ENCODE results near the gene TMEM170B.

The TMEM170B gene

GRCh38 chr6:11514672-11515071 lies 22.9 kb upstream of the TMEM170B start:
- Histone ChIP-seq H2AFZ (ENCODE audit: low read length) (no peak overlapping the region), H3K79me2 (ENCODE audit: insufficient read depth, low read length) (no peaks in the 10 kb centered on the region), H3K4me1 (ENCODE audit: insufficient read depth, low read length, poor library complexity, severe bottlenecking) (no peaks in the 10 kb centered on the region), H3F3A (ENCODE audit: low read depth) (no peaks in the 10 kb centered on the region), H3K4me2 (ENCODE audit: low read depth, low read length, poor library complexity, severe bottlenecking) (no peak overlapping the region), H3K9me2 (replicated peaks; ENCODE audit: low read depth, low read length) (no peaks in the 10 kb centered on the region), H3K27me3 (ENCODE audit: insufficient read depth, low read length, poor library complexity, severe bottlenecking) (no peaks in the 10 kb centered on the region), H3K36me3 (ENCODE audit: insufficient read depth, low read length) (no peaks in the 10 kb centered on the region), H4K20me1 (ENCODE audit: insufficient read depth, low read length, poor library complexity, severe bottlenecking) (no peaks in the 10 kb centered on the region), H3K4me3 (ENCODE audit: low read length, poor library complexity, severe bottlenecking) (no peak overlapping the region), H3K9me3 (ENCODE audit: insufficient read depth, low read depth, low read length) (no peaks in the 10 kb centered on the region), H3K9ac (ENCODE audit: low read depth, low read length, poor library complexity, severe bottlenecking) (no peak overlapping the region)
- TF ChIP-seq CTCF (conservative IDR thresholded peaks at IDR 0.05; ENCODE audit: low read length): no peak
- TF ChIP-seq EZH2phosphoT487 (IDR thresholded peaks at IDR 0.05; ENCODE audit: borderline replicate concordance): no peak

GRCh38 chr6:11515763-11516162 lies 21.8 kb upstream of the TMEM170B start:
- no peaks in the 10 kb centered on the region for H3K9me2 ChIP-seq (replicated peaks; ENCODE audit: low read depth, low read length)
- no peaks in the 10 kb centered on the region for H4K20me1 ChIP-seq (ENCODE audit: insufficient read depth, low read length, poor library complexity, severe bottlenecking)
- TF ChIP-seq EZH2phosphoT487 (IDR thresholded peaks at IDR 0.05; ENCODE audit: borderline replicate concordance) (no peak), CTCF (conservative IDR thresholded peaks at IDR 0.05; ENCODE audit: low read length) (no peak)
- H3K4me2 ChIP-seq (ENCODE audit: low read depth, low read length, poor library complexity, severe bottlenecking): no peak overlapping the region
- H3K27me3 ChIP-seq (ENCODE audit: insufficient read depth, low read length, poor library complexity, severe bottlenecking): no peaks in the 10 kb centered on the region
- H3K79me2 ChIP-seq (ENCODE audit: insufficient read depth, low read length): no peaks in the 10 kb centered on the region
- H3K36me3 ChIP-seq (ENCODE audit: insufficient read depth, low read length): no peaks in the 10 kb centered on the region
- no peak overlapping the region for H2AFZ ChIP-seq (ENCODE audit: low read length)
- no peaks in the 10 kb centered on the region for H3F3A ChIP-seq (ENCODE audit: low read depth)
- H3K4me3 ChIP-seq (ENCODE audit: low read length, poor library complexity, severe bottlenecking): no peak overlapping the region
- no peaks in the 10 kb centered on the region for H3K9me3 ChIP-seq (ENCODE audit: insufficient read depth, low read depth, low read length)
- no peaks in the 10 kb centered on the region for H3K4me1 ChIP-seq (ENCODE audit: insufficient read depth, low read length, poor library complexity, severe bottlenecking)
- H3K9ac ChIP-seq (ENCODE audit: low read depth, low read length, poor library complexity, severe bottlenecking): no peak overlapping the region

- TF ChIP-seq EZH2phosphoT487 (IDR thresholded peaks at IDR 0.05; ENCODE audit: borderline replicate concordance): no peak
- no peak for TF ChIP-seq CTCF (conservative IDR thresholded peaks at IDR 0.05; ENCODE audit: low read length)
- Histone ChIP-seq H3K9ac (ENCODE audit: low read depth, low read length, poor library complexity, severe bottlenecking) (no peak overlapping the region), H2AFZ (ENCODE audit: low read length) (no peak overlapping the region), H3F3A (ENCODE audit: low read depth) (no peaks in the 10 kb centered on the region), H3K9me2 (replicated peaks; ENCODE audit: low read depth, low read length) (no peaks in the 10 kb centered on the region), H3K4me1 (ENCODE audit: insufficient read depth, low read length, poor library complexity, severe bottlenecking) (peaks cover 7% of the 10 kb centered on the region), H3K4me2 (ENCODE audit: low read depth, low read length, poor library complexity, severe bottlenecking) (no peak overlapping the region), H4K20me1 (ENCODE audit: insufficient read depth, low read length, poor library complexity, severe bottlenecking) (no peaks in the 10 kb centered on the region), H3K36me3 (ENCODE audit: insufficient read depth, low read length) (no peaks in the 10 kb centered on the region), H3K27me3 (ENCODE audit: insufficient read depth, low read length, poor library complexity, severe bottlenecking) (no peaks in the 10 kb centered on the region), H3K79me2 (ENCODE audit: insufficient read depth, low read length) (no peaks in the 10 kb centered on the region), H3K4me3 (ENCODE audit: low read length, poor library complexity, severe bottlenecking) (no peak overlapping the region), H3K9me3 (ENCODE audit: insufficient read depth, low read depth, low read length) (no peaks in the 10 kb centered on the region)
Measured at GRCh38 chr6:11522812-11523605, 14.5 kb upstream of the TMEM170B start.

Data from Loucy (cell line).